COLO668 (cell line): ENCODE measurements around the gene ENTREP3.

Source experiments
- DNase-seq: peaks from one replicate; lab custom pipeline; 2025; ENCODE audit not compliant: unreplicated experiment; lab: John Stamatoyannopoulos, UW

Gene ENTREP3

GRCh38 chr1:155202731-155203515 is 52.4 kb downstream of the ENTREP3 start:
- DNase-seq: no peak

DNA sequence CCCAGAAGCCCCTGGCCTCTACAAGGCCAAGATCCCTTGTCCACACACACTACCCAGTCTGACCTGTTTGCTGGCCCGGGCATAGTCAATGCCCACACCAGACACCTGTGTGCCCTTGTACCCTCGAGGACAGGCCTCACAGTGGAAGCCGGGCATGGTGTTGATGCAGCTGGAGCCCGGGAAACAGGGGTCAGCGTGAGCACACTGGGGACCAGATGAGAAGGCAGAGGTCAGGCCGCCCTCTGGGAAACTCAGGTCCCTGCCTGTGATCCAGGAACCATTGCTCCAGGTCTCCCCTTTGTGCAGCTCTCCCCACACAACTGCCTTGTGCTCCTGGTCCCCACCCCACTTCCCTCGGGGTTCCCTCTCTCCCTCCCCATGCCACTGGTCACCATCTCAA is 53.1 kb downstream of the ENTREP3 start:
- no peak for DNase-seq

DNA sequence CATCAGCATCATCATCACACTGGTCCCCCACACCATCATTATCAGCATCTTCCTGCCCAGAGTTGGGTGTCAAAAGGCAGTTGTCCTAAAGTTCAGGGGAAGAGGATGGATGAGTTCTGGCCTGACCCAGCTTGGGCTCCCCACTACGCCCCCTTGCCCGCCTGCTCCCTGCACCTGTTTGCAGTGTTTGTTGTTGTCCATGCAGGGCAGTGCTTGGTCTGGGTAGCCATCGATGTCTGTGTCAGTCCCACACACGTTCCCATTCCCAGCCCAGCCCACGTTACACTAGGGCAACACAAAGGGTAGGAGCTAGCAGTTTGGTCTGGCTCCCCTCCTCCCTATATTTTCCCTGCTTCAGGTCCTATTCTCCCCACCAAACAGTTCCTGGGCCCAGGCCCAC is 54.4 kb downstream of the ENTREP3 start:
- DNase-seq: no peak

- DNase-seq: no peak
Observed at GRCh38 chr1:155199792-155200191, 55.5 kb downstream of the ENTREP3 start.

GRCh38 chr1:155198547-155198906 is 56.8 kb downstream of the ENTREP3 start:
- no peak for DNase-seq

DNA sequence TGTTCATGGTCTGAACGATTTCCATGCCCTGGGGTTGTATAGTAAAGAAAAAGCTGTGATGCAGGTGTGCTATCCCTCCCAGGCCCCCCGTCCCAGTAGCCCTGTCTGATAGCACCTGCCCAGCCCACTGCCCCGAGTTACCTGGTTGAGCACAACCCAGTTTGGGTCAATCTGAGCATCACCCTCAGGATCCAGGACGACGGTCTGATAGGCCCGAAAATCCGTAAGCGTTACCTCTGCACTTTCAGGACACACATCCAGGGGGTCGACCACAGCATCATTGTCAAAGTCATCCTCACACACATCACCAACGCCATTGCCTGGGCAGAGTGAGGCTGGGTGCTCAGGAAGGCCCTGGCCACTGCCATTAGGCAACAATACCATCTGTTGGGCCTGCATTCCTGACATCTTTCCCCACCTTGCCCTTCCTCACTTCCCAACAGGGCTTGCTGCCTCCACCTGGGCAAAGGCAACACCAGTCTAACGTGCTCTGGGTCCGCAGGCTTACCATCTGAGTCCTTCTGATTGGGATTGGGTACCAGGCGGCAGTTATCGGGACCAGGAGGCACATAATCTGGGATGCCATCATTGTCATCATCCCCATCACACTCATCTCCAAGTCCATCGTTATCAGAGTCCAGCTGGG is 57.3 kb downstream of the ENTREP3 start:
- DNase-seq: no peak
